Measurements from ENCODE around the gene TOMM40. TPM values are rescaled to one million over a fixed set of nuclear protein-coding genes. Genes with fewer than 3 reads are reported as not detected.

The TOMM40 gene
- total RNA-seq, 1 donor from 2014 or later, result 209 TPM

Other genes starting within 250 kb of the TOMM40 start
- gene PVR, start 247.3 kb upstream of the TOMM40 start, total RNA-seq, result 19.3 and 20.6 TPM in 2 replicates
- gene CEACAM19, start 219.8 kb upstream of the TOMM40 start, total RNA-seq, result 1.1 and 1.3 TPM in 2 replicates
- not detected in 2 replicates for gene CEACAM16, start 192.1 kb upstream of the TOMM40 start, total RNA-seq
- gene BCL3, start 142.5 kb upstream of the TOMM40 start, total RNA-seq, result 67.2 and 74.6 TPM in 2 replicates
- not detected in 2 replicates for gene CBLC, start 113.4 kb upstream of the TOMM40 start, total RNA-seq
- not detected in 2 replicates for gene BCAM, start 82.2 kb upstream of the TOMM40 start, total RNA-seq
- gene NECTIN2, start 45.0 kb upstream of the TOMM40 start, total RNA-seq, result 0.08 and 0.39 TPM in 2 replicates
- 0.41 and 0.42 TPM in 2 replicates for gene APOE, start 14.5 kb downstream of the TOMM40 start, total RNA-seq
- 1.2 TPM in 1 of 2 replicates, not detected in the other for gene APOC1, start 23.4 kb downstream of the TOMM40 start, total RNA-seq
- gene APOC4, start 51.0 kb downstream of the TOMM40 start, total RNA-seq, result not detected in 2 replicates
- gene APOC2, start 54.8 kb downstream of the TOMM40 start, total RNA-seq, result not detected in 2 replicates
- gene CLPTM1, start 64.1 kb downstream of the TOMM40 start, total RNA-seq, result 86.1 and 93.1 TPM in 2 replicates
- 73.3 and 77.5 TPM in 2 replicates for gene RELB, start 110.2 kb downstream of the TOMM40 start, total RNA-seq
- gene CLASRP, start 147.8 kb downstream of the TOMM40 start, total RNA-seq, result 106 and 116 TPM in 2 replicates
- gene ZNF296, start 185.2 kb downstream of the TOMM40 start, total RNA-seq, result 4.3 and 4.7 TPM in 2 replicates
- gene GEMIN7, start 188.0 kb downstream of the TOMM40 start, total RNA-seq, result 46.8 and 53.6 TPM in 2 replicates
- gene PPP1R37, start 201.9 kb downstream of the TOMM40 start, total RNA-seq, result 20.4 and 20.5 TPM in 2 replicates